Neural cell (in vitro differentiated cells): ENCODE results near the gene RPRD1B.

ENCODE experiments used
- POLR2AphosphoS5 ChIP-seq: IDR thresholded peaks from 2 replicates; pipeline ENCODE4 v1.6.1; 2012
- RAD21 ChIP-seq: fragments of 450-650 bp; conservative IDR thresholded peaks from 2 replicates; pipeline ENCODE4 v1.6.1; 2014; ENCODE audit warnings: antibody characterized with exemption, mild to moderate bottlenecking, moderate library complexity
- TF ChIP-seq, protein P1 (sequence below): fragments of 450-650 bp; IDR thresholded peaks from 2 replicates; pipeline ENCODE4 v1.5.1; 2014; ENCODE audit warnings: antibody characterized with exemption, mild to moderate bottlenecking, moderate library complexity; ENCODE audit not compliant: poor library complexity, severe bottlenecking

GRCh38 chr20:38036366-38036765 is 2.8 kb downstream of the RPRD1B start:
- TF ChIP-seq, protein P1, sequence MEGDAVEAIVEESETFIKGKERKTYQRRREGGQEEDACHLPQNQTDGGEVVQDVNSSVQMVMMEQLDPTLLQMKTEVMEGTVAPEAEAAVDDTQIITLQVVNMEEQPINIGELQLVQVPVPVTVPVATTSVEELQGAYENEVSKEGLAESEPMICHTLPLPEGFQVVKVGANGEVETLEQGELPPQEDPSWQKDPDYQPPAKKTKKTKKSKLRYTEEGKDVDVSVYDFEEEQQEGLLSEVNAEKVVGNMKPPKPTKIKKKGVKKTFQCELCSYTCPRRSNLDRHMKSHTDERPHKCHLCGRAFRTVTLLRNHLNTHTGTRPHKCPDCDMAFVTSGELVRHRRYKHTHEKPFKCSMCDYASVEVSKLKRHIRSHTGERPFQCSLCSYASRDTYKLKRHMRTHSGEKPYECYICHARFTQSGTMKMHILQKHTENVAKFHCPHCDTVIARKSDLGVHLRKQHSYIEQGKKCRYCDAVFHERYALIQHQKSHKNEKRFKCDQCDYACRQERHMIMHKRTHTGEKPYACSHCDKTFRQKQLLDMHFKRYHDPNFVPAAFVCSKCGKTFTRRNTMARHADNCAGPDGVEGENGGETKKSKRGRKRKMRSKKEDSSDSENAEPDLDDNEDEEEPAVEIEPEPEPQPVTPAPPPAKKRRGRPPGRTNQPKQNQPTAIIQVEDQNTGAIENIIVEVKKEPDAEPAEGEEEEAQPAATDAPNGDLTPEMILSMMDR, result no peak
- TF ChIP-seq RAD21 (no peak), POLR2AphosphoS5 (no peak)
